Erythroblast (primary cell): ENCODE results near the gene ANKRD60.

Experiments used
- GATA1 ChIP-seq: IDR thresholded peaks from 2 replicates; pipeline ENCODE4 v1.6.1; 2011; ENCODE audit warnings: low read depth, mild to moderate bottlenecking, control low read depth, low read length, moderate library complexity
- POLR2A ChIP-seq: IDR thresholded peaks from 2 replicates; pipeline ENCODE4 v1.6.1; 2011; ENCODE audit warnings: mild to moderate bottlenecking, low read length

DNA sequence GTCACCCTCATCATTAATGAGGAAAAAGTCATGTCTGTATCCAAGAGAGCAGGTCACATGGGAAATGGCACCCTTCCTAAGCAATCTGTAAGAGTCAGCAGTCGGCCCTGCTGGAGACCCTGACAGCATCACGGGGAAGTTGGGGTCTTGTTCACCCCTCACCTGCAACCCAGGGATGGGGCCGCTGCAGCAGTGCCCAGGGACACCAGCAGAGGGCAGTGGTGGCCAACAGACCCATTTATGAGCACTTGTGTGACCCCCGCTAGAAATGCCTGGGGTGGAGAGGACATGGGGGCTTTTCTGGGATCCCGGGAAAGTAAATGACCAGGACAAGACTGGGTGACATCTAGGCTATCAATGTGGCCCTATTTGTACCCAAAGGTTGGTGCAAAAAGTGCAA is 35.9 kb downstream of the ANKRD60 start:
- no peak for TF ChIP-seq POLR2A
- no peak for TF ChIP-seq GATA1
